HepG2 (cell line): Measurements from ENCODE around the gene SLX9.
A peak's percentile ranks its signal among the peaks of the same experiment; 100 is the strongest.

Experiments used
- ARID2 ChIP-seq: sonication (generic); formaldehyde crosslinking; IDR thresholded peaks from 2 replicates; pipeline ENCODE4 v1.8.1; 2022; ENCODE audit warnings: mild to moderate bottlenecking, missing genetic modification reagents, borderline replicate concordance
- RAD21 ChIP-seq: fragments of 450-650 bp; formaldehyde crosslinking; IDR thresholded peaks from 2 replicates; pipeline ENCODE4 v1.5.0; 2020; ENCODE audit warnings: mild to moderate bottlenecking
- ZFP36 ChIP-seq: fragments of 150-350 bp; IDR thresholded peaks from 2 replicates; pipeline ENCODE4 v1.6.1; 2018; ENCODE audit warnings: borderline replicate concordance, low read length, low read depth; ENCODE audit not compliant: partially characterized antibody
- TF ChIP-seq, protein P1 (sequence below): sonication (generic); formaldehyde crosslinking; IDR thresholded peaks from 2 replicates; pipeline ENCODE4 v1.8.1; 2023; ENCODE audit warnings: mild to moderate bottlenecking, inconsistent platforms, moderate library complexity, missing genetic modification reagents, borderline replicate concordance

DNA sequence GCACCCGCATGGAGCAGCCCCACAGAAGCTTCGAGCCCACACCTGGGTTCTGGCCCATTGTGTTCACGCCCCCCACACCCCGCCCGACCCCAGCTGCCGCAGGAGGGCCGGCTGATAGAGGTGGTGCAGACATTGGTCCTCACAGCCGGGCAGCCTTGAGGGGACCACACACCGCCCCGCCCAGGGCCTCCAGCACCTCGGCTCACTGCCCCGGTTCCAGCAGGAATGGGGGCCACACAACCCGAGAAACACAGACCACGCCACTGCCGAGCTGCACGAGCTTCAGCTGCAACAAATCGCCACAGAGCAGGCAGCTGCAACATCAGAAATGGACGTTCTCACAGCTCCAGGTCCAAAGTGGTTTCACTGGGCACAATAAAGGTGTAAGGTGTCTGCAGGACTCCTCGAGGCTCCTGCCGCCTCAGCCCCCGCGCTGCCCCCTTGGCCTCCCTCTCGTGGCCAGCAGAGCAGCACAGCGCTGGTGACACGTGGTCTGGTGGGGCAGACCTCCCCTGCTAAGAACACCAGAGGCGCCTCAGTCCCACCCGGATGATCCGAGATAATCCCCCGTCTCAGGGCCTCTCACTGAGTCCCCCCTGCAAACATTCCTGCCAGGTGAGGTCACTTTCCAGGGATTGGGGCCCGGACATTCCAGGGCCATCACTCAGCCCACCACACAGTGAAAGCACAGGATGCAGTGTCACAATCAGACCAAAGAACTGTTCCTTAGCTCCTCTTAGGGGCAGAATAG is 72.3 kb downstream of the SLX9 start:
- TF ChIP-seq, protein P1, sequence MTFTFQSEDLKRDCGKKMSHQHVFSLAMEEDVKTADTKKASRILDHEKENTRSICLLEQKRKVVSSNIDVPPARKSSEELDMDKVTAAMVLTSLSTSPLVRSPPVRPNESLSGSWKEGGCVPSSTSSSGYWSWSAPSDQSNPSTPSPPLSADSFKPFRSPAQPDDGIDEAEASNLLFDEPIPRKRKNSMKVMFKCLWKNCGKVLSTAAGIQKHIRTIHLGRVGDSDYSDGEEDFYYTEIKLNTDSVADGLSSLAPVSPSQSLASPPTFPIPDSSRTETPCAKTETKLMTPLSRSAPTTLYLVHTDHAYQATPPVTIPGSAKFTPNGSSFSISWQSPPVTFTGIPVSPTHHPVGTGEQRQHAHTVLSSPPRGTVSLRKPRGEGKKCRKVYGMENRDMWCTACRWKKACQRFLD: no peak
- 0 out of 2 replicates have a peak, but pooled peaks have one; percentile 3 for TF ChIP-seq ARID2 (CRISPR knock-in tag)
- TF ChIP-seq ZFP36: no peak
- peak; percentile 41; the same call in 1 of the 2 replicates for TF ChIP-seq RAD21 (CRISPR knock-in tag)
